HG02571 (cell line): ENCODE results near the gene NRDC.

ENCODE experiments used
- ATAC-seq: cut with Tn5 transposase; IDR thresholded peaks from one replicate; pipeline ENCODE4 v1.9.1; 2021; ENCODE audit warnings: mild to moderate bottlenecking, moderate library complexity; ENCODE audit not compliant: unreplicated experiment

NRDC gene

GRCh38 chr1:51878616-51879336, at the start of gene NRDC:
NRDC (minus strand) TSS chr1:51878727; CDS start chr1:51878615, 112 bp downstream.
- ATAC-seq = peak; percentile 89

- no peak for ATAC-seq
These were observed 48.5 kb upstream of the NRDC start for GRCh38 chr1:51927029-51927428.

GRCh38 chr1:51926171-51926812, 47.8 kb upstream of the NRDC start:
- no peak for ATAC-seq

GRCh38 chr1:51924455-51924854, 45.9 kb upstream of the NRDC start:
- no peak for ATAC-seq

- ATAC-seq = no peak
These were observed 43.5 kb upstream of the NRDC start for GRCh38 chr1:51922040-51922439.

GRCh38 chr1:51920130-51920529, 41.6 kb upstream of the NRDC start:
- no peak for ATAC-seq

GRCh38 chr1:51919684-51920083, 41.2 kb upstream of the NRDC start:
- no peak for ATAC-seq

GRCh38 chr1:51916587-51917405, 38.3 kb upstream of the NRDC start:
- ATAC-seq = no peak

- ATAC-seq = no peak
These were observed 37.4 kb upstream of the NRDC start for GRCh38 chr1:51915951-51916350.

- ATAC-seq = no peak
These were observed 34.4 kb upstream of the NRDC start for GRCh38 chr1:51912881-51913280.

- no peak for ATAC-seq
These were observed 31.9 kb upstream of the NRDC start for GRCh38 chr1:51910221-51911000.

- no peak for ATAC-seq
These were observed 30.0 kb upstream of the NRDC start for GRCh38 chr1:51908499-51908898.

GRCh38 chr1:51907079-51907702, 28.7 kb upstream of the NRDC start:
- no peak for ATAC-seq

GRCh38 chr1:51906306-51907078, 28.0 kb upstream of the NRDC start:
- ATAC-seq = no peak

GRCh38 chr1:51902456-51902855, 23.9 kb upstream of the NRDC start:
- ATAC-seq = no peak

- ATAC-seq = no peak
These were observed 22.6 kb upstream of the NRDC start for GRCh38 chr1:51901151-51901550.

GRCh38 chr1:51899022-51899421, 20.5 kb upstream of the NRDC start:
- ATAC-seq = no peak

GRCh38 chr1:51898090-51898734, 19.7 kb upstream of the NRDC start:
- ATAC-seq = no peak

GRCh38 chr1:51897699-51898031, 19.1 kb upstream of the NRDC start:
- no peak for ATAC-seq
